GM10266 (cell line): ENCODE data around the gene ACAA2.

Experiments used
- DNase-seq: peaks from one replicate; pipeline ENCODE4 v3.0.0; 2012; ENCODE audit errors: extremely low spot score
- TF ChIP-seq, protein P1 (sequence below): IDR thresholded peaks from 2 replicates; pipeline ENCODE4 v1.5.1; 2012; ENCODE audit warnings: mild to moderate bottlenecking, low read depth; ENCODE audit not compliant: control insufficient read depth, insufficient read depth; ENCODE audit errors: missing control alignments

ACAA2 gene

DNA sequence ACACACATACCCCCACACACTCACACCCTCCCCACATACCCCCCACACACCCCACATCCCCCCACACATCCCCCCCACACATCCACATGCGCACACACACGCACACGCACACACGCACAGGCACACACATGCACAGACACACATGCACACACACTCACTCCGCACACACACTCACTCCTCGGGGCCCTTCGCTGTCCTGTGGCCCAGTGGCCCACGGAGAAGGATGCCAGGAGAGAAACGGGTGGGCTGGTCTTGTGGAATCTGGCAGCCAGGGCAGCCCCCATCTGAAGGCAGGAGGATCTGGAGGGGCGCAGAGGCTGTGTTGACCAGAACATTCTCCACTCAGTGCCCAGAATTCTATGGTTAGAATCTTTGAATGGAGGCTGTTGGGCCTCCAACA is 51.6 kb downstream of the ACAA2 start:
- TF ChIP-seq, protein P1, sequence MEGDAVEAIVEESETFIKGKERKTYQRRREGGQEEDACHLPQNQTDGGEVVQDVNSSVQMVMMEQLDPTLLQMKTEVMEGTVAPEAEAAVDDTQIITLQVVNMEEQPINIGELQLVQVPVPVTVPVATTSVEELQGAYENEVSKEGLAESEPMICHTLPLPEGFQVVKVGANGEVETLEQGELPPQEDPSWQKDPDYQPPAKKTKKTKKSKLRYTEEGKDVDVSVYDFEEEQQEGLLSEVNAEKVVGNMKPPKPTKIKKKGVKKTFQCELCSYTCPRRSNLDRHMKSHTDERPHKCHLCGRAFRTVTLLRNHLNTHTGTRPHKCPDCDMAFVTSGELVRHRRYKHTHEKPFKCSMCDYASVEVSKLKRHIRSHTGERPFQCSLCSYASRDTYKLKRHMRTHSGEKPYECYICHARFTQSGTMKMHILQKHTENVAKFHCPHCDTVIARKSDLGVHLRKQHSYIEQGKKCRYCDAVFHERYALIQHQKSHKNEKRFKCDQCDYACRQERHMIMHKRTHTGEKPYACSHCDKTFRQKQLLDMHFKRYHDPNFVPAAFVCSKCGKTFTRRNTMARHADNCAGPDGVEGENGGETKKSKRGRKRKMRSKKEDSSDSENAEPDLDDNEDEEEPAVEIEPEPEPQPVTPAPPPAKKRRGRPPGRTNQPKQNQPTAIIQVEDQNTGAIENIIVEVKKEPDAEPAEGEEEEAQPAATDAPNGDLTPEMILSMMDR: no peak
- no peak for DNase-seq

DNA sequence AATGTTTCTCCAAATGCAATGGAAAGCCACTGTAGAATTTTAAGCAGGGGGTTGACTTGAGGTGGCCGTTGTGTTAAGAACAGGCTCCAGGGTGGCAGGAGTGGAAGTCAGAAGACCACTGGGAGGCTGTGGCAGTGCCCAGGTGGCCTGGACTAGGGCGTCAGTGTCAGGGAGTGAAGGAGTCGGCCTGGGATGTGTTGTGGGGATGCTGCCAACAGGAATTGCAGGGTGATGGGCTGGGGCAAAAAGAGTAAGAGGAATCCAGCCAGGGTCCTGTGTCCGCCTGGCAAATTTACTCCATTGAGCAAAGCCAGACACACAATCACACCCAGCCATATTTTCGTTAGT is 55.1 kb downstream of the ACAA2 start:
- TF ChIP-seq, protein P1: no peak
- DNase-seq: no peak

DNA sequence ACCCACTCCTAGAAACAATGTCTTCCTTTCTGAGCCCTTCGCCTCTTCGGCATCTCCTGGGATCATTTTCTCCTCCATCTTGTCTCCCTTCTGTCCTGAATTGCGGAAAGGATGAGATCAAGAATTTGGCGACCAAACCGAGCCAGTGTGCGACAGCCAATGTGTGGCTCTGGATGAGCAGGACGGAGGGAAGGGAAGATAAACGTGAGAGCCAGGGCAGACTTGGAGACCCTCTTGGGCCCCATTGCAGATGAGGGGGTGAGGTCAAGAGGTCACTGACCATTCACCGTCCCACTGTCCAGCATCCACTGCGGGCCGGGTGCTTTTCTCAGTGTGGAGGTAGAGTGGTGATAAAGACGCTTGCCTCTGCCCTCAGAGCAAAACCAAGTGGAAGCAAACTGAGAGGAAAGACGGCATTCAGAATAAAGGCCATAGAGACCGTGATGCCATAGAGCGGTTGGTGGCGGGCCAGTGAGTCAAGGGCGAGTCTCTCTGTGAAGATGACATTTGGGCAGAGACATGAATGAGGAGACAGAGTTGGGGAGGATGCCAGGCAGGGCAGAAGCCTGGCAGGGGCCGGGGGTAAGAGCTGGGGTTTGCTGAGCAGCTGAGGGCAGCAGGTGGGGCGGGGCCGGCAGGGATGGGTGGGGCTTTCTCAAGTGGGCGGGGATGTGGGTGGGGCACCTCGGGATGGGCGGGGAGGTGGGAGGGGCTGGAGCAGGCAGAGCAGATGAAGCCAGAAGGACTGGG is 55.6 kb downstream of the ACAA2 start:
- TF ChIP-seq, protein P1: no peak
- peak; percentile 43 for DNase-seq

DNA sequence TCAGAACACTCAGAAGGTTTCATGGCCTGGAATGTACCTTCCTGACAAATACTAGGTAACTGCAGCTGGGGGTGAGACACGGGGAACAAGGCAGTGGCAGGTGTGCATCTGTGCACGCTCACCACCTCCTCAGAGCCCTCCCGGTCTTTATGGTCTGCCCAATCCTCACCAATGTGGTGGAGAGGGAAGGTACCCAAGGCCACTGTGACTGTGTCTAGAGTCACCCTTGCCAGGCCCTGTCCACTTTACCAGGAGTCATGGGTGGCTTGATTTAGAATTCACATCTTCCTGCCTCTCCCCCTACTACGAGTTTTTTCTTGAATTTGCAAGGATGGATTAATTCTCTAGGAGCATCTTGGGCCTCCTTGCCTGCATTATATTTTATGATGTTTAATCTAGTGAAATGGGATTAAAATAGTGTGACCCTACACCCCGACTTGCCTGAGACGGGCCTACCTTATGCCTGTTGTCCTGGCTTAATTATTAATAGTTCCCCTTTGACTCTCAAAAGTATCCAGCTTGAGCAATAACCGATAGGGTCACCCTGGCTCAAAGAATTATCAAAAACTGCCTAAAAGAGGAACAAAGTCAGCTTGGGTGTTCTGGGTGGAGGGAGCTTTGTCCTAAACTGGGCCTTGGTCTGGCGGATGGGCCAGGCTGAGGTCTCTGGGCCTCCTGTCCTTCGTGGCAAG is 56.5 kb downstream of the ACAA2 start:
- no peak for DNase-seq
- TF ChIP-seq, protein P1: no peak

DNA sequence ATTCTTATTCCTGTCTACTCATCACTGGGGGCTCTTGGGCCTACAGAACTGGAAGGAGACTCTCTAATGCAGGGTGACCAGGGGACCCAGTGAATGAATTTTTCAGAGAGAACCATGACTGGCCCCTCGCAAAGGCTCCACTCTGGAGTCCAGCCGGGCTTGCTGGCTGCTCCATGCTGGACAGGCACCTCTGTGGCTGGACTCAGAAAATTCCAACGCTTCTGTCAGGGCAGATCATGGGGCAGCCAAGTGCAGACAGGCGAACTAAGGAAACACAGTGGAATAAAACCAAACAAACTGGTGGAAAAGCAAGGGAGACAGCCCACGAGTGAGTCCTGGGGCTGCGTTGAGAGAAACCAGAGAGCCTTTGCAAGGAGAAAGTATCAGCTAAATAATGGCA is 57.2 kb downstream of the ACAA2 start:
- DNase-seq: no peak
- TF ChIP-seq, protein P1: no peak

DNA sequence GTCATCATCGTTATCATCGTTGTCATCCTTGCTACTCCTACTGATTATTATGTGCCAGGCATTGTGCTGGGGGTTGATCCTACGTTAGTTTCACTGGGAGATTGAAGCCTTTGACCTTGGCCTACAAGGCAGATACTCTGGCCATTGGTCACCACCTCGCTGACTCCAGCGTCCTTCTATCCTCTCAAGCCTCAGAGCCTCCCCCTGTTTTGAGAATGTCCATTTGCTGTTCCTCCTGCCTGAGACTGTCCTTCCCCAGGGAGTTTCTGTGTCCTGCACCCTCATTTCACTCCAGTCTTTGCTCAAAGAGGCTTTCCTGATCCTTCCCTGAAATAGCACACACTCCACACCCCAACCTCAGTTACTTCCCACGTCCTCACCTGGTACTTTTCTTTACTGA is 57.8 kb downstream of the ACAA2 start:
- DNase-seq: no peak
- TF ChIP-seq, protein P1: no peak

DNA sequence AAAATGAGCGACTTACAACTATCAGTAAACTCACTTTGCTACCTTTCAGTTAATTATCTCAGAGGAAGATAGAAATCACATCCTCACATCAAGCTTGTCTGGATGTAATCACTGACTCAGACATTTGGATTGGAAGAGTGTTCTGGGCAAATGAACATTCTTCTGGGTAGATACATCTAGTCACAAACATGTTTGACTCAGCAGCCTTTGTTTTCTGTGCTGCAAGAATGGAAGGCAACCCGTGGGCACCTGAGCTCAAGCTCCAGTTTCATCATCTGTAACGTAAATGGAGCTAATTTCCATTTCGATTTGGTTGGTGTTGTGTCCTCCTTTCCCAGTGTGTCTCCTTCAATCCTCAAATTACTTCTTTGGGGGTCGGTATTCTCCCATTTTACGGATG is 58.5 kb downstream of the ACAA2 start:
- TF ChIP-seq, protein P1: no peak
- no peak for DNase-seq
